Esophagus muscularis mucosa (tissue), 4 donors: ENCODE data around the gene TLL2. TPM values are rescaled to one million over a fixed set of nuclear protein-coding genes. Genes with fewer than 3 reads are reported as not detected.

Experiments
- DNase-seq: peaks from one replicate; pipeline ENCODE4 v3.0.0-alpha.2; 2017; ENCODE audit errors: extremely low spot score
- H3K27ac ChIP-seq, 4 donors: fragments of 200-600 bp; sonication (generic); replicated peaks in 1 of 4; 1 replicate in 3 of 4; 2 replicates in 1 of 4; pipeline ENCODE4 v1.5.1; 2016 to 2019; ENCODE audit warnings: mild to moderate bottlenecking in 1 of 4
- H3K27me3 ChIP-seq, 4 donors: fragments of 200-600 bp; sonication (generic); one replicate each; pipeline versions ENCODE4 v1.5.1 to v1.6.0; 2016 to 2019
- H3K36me3 ChIP-seq, 4 donors: fragments of 200-600 bp; sonication (generic); one replicate each; pipeline ENCODE4 v1.5.1; 2016 to 2019
- H3K4me1 ChIP-seq, 4 donors: fragments of 200-600 bp; sonication (generic); one replicate each; pipeline ENCODE4 v1.5.1; 2016 to 2019
- H3K4me3 ChIP-seq, 4 donors: fragments of 200-600 bp; sonication (generic); 1 replicate in 2 of 4; 2 replicates in 2 of 4; pipeline ENCODE4 v1.5.1; 2016 to 2019; ENCODE audit warnings: mild to moderate bottlenecking in 4 of 4, moderate library complexity in 1 of 4
- H3K9me3 ChIP-seq, 4 donors: fragments of 200-600 bp; sonication (generic); 1 replicate in 3 of 4; 2 replicates in 1 of 4; pipeline ENCODE4 v1.5.1; 2016 to 2019
- CTCF ChIP-seq, 3 experiments: fragments of 200-600 bp in 2 of 3; fragments of 450-650 bp in 1 of 3; sonication (generic) in 2 of 3; IDR thresholded peaks; one replicate each; pipeline ENCODE4 v1.5.1; 2017 to 2019; ENCODE audit warnings: antibody characterized with exemption in 3 of 3, mild to moderate bottlenecking in 2 of 3, moderate library complexity in 1 of 3
- EP300 ChIP-seq: sonication (generic); formaldehyde crosslinking; IDR thresholded peaks from one replicate; pipeline ENCODE4 v1.6.1; 2017; ENCODE audit warnings: antibody characterized with exemption
- POLR2A ChIP-seq: fragments of 450-650 bp; IDR thresholded peaks from one replicate; pipeline ENCODE4 v1.6.1; 2017; ENCODE audit warnings: antibody characterized with exemption, moderate library complexity, mild to moderate bottlenecking, low read depth
- POLR2AphosphoS5 ChIP-seq, 2 donors: sonication (generic); formaldehyde crosslinking; IDR thresholded peaks; one replicate each; pipeline ENCODE4 v1.6.1; 2017; ENCODE audit warnings: antibody characterized with exemption in 2 of 2
- WGBS: methylation state at CpG from one replicate; pipeline ENCODE4 v1.1.5; 2018; 5-methylcytosine and 5-hydroxymethylcytosine counted together
- intact Hi-C: fragments of 100-400 bp; cut with DNase I; formaldehyde crosslinking; loops from one replicate; pipeline ENCODE4 v1.15.1; 2023
- total RNA-seq, 4 donors: library from RNA; depleted of rRNA; stranded (reverse); fragments of >200 nt; gene quantifications; one replicate each; pipeline versions ENCODE4 v1.1.0 to v1.2.1, GENCODE V29; 2016

TLL2 gene
- total RNA-seq, 4 donors from 2014 or later, result 0.17 to 2.1 (median 0.27) TPM

- no peak for DNase-seq
- intact Hi-C loops, result no loop called here
- Histone ChIP-seq H3K27ac (no peak overlapping the region), H3K27me3 (peaks cover 0 to 15% (median 1%) of the 10 kb centered on the region in 4 donors), H3K36me3 (no peaks in the 10 kb centered on the region), H3K9me3 (no peaks in the 10 kb centered on the region), H3K4me1 (no peaks in the 10 kb centered on the region), H3K4me3 (no peak overlapping the region)
- 95% methylated on average over 4 of the region's 4 CpGs for WGBS
- no peak for TF ChIP-seq CTCF (IDR thresholded peaks at IDR 0.05)
These were observed 174.3 kb downstream of the TLL2 start for GRCh38 chr10:96339383-96339782.

GRCh38 chr10:96338279-96338925, 175.3 kb downstream of the TLL2 start:
- no peak for DNase-seq
- H3K27ac ChIP-seq, result no peak overlapping the region
- WGBS, result 39% methylated on average over 5 of the region's 5 CpGs
- no peak overlapping the region for H3K4me3 ChIP-seq
- intact Hi-C loops, result no loop called here
- H3K36me3 ChIP-seq, result no peaks in the 10 kb centered on the region
- TF ChIP-seq CTCF (IDR thresholded peaks at IDR 0.05), result no peak
- H3K27me3 ChIP-seq, result peaks cover 0 to 8% (median 1%) of the 10 kb centered on the region in 4 donors
- H3K4me1 ChIP-seq, result no peaks in the 10 kb centered on the region
- H3K9me3 ChIP-seq, result no peaks in the 10 kb centered on the region

- TF ChIP-seq CTCF (IDR thresholded peaks at IDR 0.05) (no peak), POLR2AphosphoS5 (IDR thresholded peaks at IDR 0.05) (no peak), EP300 (no peak), POLR2A (no peak)
- 100% methylated on average over 2 of the region's 2 CpGs for WGBS
- Histone ChIP-seq H3K9me3 (no peaks in the 10 kb centered on the region), H3K27ac (no peak overlapping the region), H3K27me3 (peaks cover 0 to 8% (median 1%) of the 10 kb centered on the region in 4 donors), H3K4me3 (no peak overlapping the region), H3K36me3 (no peaks in the 10 kb centered on the region), H3K4me1 (no peaks in the 10 kb centered on the region)
- intact Hi-C loops, result no loop called here
- no peak for DNase-seq
These were observed 176.6 kb downstream of the TLL2 start for GRCh38 chr10:96337106-96337505.

GRCh38 chr10:96334616-96335526, 178.9 kb downstream of the TLL2 start:
- WGBS, result 32% methylated on average over 4 of the region's 5 CpGs
- Histone ChIP-seq H3K4me1 (no peaks in the 10 kb centered on the region), H3K27ac (no peak overlapping the region), H3K27me3 (peaks cover 0 to 14% (median 1%) of the 10 kb centered on the region in 4 donors), H3K36me3 (no peaks in the 10 kb centered on the region), H3K4me3 (no peak overlapping the region), H3K9me3 (no peaks in the 10 kb centered on the region)
- DNase-seq, result no peak
- intact Hi-C loops, result no loop called here
- TF ChIP-seq POLR2AphosphoS5 (IDR thresholded peaks at IDR 0.05), result no peak
- TF ChIP-seq CTCF (IDR thresholded peaks at IDR 0.05), result peak; percentile 50 to 80 (median 57)
- TF ChIP-seq POLR2A, result no peak
